HT-29 (cell line): ENCODE measurements around the gene SLC39A7. TPM values are rescaled to one million over a fixed set of nuclear protein-coding genes. Genes with fewer than 3 reads are reported as not detected.
A peak's percentile ranks its signal among the peaks of the same experiment; 100 is the strongest.
"Not testable (repeated sequence)": the region's sequence is repeated elsewhere in the genome, so short reads cannot be mapped to it uniquely, and the experiment has no call there.

Experiments
- DNase-seq: peaks from one replicate; pipeline ENCODE4 v3.0.0-alpha.2; 2015; ENCODE audit warnings: low spot score
- total RNA-seq: library from RNA; depleted of rRNA; stranded (reverse); fragments of >200 nt; shearing (Covaris generic); gene quantifications from 2 replicates; pipeline ENCODE4 v1.2.3, GENCODE V29; 2014

Gene SLC39A7
- total RNA-seq, 1 experiment from 2014 or later: 147 TPM

DNA sequence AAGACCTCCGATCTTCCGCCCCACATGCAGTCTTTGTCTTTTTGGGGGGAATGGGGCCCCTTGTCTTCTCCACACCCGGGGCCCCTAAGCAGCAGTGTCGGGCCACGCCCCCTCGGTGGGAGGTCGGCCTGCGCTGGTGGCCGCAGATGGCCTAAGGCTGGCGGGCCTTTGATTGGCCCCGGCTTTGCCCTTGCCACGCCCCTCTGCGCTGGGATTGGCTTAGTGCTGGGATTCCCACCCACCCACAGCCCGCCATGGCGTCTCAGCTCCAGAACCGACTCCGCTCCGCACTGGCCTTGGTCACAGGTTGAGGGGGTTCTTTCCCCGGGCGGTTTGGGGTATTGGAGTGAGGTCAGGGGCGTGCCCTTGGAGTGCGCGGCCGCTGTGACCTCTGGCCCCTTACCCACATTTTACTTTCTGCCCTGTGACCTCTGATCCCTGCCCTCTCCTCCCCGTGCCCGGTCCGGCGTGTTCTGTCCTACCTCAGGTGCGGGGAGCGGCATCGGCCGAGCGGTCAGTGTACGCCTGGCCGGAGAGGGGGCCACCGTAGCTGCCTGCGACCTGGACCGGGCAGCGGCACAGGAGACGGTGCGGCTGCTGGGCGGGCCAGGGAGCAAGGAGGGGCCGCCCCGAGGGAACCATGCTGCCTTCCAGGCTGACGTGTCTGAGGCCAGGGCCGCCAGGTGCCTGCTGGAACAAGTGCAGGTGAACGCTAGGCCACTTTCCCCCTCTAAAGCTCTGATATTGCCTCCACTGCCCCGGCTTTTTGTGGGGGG, 3.9 kb downstream of the SLC39A7 start, which contains the start of gene HSD17B8:
TSS of gene HSD17B8 (plus strand) at position 241 of the 776 bp plus-strand sequence. CDS start at position 255, 14 bp downstream.
- peak; percentile 94 for DNase-seq

- DNase-seq: peak; percentile 60
These were observed 4.7 kb downstream of the SLC39A7 start for GRCh38 chr6:33205191-33206026.

DNA sequence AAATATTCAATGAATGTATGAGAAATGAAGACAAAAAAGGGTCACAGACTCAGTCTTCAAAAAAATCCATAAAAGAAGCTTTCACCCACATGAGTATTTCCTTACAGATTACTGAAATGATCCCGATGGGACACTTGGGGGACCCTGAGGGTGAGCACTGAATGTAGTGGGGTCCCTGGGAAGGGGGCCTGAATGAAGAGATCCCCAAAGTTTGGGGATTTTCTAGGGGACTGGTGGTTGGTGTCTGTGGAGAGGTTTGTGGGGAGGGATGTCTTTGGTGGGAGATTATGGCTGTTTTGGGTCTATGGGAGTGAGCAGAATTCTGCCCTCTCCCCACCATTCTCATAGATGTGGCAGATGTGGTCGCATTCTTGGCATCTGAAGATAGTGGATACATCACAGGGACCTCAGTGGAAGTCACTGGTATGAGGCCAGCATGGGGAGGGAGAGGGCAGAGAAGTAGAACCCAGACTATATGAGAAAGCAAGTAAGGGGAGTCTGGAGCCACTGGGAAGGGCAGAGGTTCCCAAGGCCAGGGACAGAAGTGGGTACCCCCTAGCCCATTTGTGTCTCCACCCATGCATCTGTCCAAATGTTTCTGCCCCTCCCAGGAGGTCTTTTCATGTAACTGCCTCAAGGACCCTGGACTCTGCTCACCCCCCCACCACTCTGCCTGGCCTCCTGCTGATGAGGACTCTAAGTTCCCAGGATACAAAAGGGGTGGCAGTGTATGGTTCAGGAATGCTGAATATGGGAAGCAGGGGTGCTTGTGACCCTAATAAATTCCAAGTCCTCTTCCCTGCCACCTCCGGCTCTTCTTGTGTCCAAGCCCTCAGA, 5.6 kb downstream of the SLC39A7 start:
- no peak for DNase-seq

DNA sequence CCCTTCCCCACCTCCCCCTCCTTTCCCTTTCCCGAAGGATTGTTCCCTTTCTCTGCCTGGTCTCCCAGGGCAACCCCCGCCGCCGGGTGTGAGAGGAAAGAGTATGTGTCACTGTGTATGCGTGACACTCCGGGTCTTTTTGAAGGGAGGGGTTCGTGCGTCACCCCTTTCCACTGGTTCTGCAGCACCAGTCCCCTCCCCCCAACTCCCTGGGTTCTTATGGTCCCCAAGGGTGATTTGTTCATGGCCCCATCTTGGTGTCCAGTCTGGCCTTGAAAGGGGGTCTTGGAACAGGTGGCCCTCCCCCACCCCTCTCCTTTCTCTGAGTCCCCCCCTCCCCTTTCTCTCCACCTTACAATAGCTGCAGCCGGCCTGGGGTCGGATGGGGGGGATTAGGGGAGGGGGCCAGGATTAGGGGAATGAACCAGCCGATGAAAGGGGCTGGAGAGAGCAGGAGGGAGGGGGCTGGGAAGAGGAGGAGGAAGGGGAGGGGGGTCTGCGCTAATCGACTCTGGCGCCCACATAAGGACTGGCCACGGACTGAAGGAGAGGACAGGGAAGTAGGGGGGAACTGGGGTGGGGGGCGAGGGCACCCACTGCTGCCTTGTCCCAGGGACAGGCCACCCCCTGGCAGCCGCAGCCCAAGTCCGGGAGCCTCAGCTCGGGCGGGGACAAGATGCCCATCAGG, 6.3 kb downstream of the SLC39A7 start:
- no peak for DNase-seq

DNA sequence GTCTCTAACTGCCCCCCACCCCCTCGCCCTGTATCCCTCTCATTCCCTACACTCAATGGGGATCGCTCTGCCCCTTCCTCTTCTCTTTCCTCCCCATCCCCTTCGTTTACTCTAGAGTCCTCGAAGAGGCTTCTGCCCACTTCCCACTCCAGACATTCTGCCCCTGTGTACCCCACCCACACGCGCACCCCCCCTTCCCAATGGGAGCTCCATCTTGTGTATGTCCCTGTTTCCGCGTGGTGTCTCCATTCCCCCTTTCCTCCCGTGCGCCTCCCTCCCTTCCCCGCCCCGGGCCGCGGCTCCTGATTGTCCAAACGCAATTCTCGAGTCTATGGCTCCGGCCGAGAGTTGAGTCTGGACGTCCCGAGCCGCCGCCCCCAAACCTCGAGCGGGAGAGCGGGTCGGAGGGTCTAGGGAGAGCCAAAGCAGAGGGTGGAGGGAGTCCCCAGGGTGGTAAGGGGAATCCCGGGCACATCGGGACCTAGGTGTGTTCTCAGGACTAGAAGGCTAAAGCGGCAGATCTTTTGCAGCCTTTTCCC, 7.0 kb downstream of the SLC39A7 start:
- DNase-seq: peak; percentile 62

DNA sequence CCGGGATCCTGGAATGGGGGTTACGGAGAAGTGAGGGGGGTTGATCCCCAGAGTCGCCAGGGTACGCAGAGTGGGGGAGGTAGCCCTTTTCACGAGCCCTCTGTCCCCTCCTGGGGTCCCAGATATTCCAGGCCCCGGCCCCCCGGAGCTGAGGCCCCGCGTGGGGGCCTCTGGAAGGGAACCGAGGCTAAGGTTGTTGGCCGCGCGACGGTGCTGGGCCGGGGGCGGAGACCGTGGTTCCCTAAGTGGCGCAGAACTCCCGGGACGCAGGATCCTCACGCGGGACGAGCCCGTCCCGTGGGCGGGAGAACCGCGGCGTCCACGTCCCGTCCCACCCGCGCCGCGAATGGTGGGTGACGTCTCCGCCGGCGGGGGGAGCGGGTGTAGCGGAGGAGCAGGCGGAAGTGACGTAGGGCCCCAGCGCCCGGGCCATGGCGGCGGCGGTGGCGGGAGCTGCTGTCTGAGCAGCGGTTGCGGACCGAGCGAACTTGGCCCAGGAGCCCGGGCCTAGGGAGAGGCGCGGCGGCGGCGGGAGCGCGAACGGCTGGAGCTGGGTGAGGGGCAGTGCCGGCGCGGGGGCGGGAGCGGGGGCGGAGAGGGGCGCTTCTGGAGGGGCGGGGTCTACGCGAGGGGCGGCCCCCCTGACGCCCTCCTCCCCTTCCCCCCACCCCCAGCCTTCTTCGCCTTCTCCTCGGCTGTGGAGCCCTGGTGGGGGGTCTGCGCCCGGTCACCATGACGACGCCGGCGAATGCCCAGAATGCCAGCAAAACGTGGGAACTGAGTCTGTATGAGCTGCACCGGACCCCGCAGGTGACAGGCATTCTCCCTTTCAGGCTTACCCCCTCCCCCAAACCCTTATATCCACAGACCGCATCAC, 7.7 kb downstream of the SLC39A7 start, which contains the start of gene RING1:
TSS of gene RING1 (plus strand) at position 410 of the 877 bp plus-strand sequence. CDS start at position 733, 323 bp downstream.
- DNase-seq: peak; percentile 73

DNA sequence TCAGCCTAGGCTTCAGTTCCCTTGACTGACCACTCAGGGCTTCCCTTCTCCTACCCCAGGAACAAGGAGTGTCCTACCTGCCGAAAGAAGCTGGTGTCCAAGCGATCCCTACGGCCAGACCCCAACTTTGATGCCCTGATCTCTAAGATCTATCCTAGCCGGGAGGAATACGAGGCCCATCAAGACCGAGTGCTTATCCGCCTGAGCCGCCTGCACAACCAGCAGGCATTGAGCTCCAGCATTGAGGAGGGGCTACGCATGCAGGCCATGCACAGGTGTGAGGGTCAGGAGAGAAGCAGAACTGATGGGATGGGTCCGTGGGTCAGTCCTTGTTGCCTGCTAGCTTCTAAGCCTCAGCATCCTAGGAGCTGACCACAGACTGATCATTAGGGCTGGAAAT, 9.2 kb downstream of the SLC39A7 start:
- DNase-seq: no peak

DNA sequence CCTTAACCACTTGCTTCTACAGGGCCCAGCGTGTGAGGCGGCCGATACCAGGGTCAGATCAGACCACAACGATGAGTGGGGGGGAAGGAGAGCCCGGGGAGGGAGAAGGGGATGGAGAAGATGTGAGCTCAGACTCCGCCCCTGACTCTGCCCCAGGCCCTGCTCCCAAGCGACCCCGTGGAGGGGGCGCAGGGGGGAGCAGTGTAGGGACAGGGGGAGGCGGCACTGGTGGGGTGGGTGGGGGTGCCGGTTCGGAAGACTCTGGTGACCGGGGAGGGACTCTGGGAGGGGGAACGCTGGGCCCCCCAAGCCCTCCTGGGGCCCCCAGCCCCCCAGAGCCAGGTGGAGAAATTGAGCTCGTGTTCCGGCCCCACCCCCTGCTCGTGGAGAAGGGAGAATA, 10.5 kb downstream of the SLC39A7 start:
- DNase-seq: no peak

DNA sequence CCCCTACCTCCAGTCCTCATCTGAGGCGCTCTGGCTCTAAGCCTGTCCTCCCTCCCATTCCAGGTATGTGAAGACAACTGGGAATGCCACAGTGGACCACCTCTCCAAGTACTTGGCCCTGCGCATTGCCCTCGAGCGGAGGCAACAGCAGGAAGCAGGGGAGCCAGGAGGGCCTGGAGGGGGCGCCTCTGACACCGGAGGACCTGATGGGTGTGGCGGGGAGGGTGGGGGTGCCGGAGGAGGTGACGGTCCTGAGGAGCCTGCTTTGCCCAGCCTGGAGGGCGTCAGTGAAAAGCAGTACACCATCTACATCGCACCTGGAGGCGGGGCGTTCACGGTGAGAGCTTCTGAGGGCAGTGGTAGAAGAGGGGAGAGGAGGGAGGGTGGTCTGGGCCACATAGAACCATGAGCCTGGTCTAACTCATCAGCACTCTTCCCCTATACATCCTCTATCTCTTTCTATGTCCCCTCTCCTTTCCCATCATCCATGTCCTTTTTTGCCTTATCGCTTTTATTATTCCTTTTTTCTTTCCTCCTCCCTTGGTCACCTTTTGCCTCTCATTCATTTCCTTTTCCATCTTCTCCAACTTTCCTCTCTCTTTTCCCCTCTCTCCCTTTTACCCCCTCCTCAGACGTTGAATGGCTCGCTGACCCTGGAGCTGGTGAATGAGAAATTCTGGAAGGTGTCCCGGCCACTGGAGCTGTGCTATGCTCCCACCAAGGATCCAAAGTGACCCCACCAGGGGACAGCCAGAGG, 11.2 kb downstream of the SLC39A7 start:
- DNase-seq: no peak

DNA sequence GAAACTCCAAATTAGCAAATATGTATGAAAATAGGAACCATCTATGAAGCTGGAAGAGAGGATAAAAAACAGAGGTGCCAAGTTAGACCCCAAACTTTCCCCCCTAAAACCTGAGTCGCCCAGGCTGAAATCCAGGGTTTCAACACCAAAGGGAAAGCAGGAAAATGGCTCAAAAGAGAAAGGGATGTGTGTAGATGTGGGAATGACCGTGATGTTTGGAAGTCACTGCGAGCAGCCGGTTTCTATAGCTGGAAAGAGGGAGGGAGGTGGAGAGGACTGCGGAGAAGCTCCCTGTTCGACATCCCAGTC, 12.1 kb downstream of the SLC39A7 start:
- no peak for DNase-seq

- no peak for DNase-seq
These were observed 12.7 kb downstream of the SLC39A7 start for GRCh38 chr6:33213166-33213988.

DNA sequence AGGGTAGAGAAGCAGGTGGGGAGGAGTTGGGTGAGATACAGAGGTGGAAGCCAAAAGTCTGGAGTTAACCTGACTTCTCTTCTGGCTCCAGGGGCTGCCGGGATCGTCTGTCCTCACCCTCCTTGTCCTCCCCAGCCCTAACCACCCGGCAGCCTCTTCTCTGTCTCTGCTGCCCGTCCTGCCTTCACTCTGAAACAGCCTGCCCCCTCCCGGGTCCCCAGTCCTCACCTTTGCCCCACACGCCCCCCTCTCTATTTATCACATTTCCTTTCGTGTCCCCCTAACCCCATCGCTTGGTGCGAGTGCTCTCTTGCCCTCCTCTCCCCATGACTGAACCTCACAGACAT, 13.3 kb downstream of the SLC39A7 start:
- DNase-seq: no peak

GRCh38 chr6:33215271-33216116, 14.8 kb downstream of the SLC39A7 start:
- DNase-seq: no peak

DNA sequence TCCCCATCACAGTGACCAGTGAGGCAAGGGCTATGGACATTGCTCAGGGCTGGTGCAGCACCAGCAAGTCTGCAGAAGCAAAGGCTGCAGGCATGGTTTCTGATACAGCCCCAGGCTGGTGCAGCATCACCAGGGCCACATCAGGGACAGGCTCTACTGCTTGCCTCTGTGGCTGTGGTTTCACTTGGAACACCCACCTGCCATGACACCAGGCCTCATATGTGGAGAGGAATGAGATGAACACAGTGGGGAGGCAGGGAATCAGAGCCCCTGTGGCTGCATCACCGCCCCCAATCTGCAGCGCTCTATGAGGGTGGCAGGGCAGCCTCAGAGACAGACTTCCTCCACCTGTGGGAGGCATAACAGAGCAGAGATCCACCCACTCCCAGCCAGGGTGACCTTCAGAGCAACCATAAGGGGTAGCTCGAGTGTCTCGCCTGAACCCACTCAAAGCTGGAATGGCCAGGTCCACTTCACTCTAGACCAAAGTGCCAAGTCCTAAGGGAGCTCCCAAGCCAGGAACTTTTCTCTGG, 15.5 kb downstream of the SLC39A7 start:
- DNase-seq: no peak

DNA sequence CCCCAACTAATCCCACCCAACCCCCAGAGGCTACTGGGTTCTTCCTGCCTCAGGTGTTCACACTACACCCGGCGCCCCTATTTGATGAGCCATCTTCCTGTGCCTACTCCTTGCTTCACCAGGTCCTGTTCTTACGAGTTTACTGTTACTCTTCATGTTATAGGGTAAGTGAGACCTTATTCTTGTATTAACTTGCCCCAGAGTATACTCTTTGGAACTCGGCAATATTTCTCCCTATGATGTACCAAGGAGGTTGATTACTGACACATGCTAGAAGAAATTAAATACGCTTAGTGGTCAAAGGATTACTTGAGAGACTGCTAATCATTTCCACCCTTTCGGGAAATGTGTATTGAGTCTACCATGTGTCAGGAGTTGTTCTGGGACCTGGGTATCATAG, 16.6 kb downstream of the SLC39A7 start:
- no peak for DNase-seq

DNA sequence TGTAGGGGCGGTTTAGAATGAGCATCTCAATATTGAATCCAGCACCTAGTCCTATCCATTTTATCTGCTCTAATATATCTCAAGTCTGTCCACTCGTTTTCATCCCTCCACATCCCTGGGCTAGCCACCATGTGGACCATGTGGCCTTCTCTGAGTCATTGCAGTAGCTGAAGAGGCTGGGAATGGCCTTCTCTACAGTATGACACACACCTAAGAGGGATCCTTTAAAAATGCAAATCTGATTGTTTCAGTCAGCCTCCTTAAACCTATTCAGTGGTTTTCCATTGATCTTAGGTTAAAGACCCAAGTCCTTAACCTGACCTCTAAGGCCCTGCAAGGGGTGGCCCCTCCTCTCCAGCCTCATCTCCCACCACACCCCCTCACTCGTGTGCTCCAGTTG, 17.0 kb downstream of the SLC39A7 start:
- no peak for DNase-seq

DNA sequence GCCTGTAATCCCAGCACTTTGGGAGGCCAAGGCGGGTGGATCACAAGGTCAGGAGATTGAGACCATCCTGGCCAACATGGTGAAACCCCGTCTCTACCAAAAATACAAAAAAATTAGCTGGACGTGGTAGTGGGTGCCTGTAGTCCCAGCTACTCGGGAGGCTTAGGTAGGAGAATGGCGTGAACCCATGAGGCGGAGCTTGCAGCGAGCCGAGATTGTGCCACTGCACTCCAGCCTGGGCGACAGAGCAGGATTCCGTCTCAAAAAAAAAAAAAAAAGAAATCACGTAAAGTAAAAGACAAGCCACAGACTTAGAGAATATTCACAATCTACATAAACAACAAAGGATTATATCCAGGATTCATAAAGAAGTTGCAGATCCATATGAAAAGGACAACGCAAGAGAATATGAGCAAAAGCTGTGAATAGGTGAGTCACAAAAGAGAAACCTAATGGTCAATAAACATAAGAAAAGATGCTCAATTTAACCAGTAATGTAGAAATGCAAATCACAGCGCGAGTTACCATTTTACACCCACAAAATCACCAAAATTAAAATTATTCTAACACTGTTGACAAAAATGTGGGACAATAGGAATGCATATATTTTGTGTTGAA, 25.9 kb downstream of the SLC39A7 start:
- not testable (repeated sequence) for DNase-seq
